Measurements from ENCODE around the gene CCL5.

CCL5 gene

DNA sequence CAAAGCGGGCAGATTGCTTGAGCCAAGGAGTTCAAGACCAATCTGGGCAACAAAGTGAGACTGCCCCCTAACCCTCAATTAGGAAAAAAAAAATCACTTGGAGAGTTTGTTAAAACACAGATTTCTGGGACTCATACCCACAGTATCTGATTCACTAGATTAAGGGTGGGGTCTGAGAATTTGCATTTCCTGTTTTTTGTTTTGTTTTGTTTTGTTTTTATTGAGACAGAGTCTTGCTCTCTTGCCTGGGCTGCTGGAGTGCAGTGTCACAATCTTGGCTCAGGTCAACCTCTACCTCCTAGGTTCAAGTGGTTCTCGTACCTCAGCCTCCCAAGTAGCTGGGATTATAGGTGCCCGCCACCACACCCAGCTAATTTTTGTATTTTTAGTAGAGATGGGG, 12.6 kb downstream of the CCL5 start:
- no peak for DNase-seq (ENCODE audit: low read depth)

DNA sequence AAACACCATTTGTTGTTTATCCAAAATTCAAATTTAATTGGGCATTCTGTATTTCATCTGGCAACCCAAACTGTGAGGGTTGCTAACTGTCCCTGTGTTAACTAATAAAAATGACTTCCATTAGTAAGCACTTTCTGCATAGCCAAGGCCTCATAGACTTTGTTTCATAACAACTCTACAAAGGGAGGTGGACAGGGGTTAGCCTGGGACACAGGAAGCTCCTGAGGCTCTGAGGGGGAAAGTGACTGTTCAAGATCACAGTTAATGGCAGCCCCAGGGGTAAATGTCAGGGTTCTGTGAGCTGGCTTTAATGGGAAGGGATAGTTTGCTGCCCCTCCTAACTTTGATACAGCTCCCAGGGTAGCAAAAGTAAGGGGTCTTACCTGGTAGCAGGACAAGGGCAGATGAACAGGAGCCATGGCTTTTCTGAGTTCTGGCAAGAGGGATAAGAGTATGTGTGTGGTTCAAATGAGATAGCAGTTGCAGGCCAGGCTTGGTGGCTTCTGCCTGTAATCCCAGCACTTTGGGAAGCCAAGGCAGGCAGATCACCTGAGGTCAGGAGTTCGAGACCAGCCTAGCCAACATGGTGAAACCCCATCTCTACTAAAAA, 13.7 kb downstream of the CCL5 start:
- peak; percentile 16 for DNase-seq (ENCODE audit: low read depth)

DNA sequence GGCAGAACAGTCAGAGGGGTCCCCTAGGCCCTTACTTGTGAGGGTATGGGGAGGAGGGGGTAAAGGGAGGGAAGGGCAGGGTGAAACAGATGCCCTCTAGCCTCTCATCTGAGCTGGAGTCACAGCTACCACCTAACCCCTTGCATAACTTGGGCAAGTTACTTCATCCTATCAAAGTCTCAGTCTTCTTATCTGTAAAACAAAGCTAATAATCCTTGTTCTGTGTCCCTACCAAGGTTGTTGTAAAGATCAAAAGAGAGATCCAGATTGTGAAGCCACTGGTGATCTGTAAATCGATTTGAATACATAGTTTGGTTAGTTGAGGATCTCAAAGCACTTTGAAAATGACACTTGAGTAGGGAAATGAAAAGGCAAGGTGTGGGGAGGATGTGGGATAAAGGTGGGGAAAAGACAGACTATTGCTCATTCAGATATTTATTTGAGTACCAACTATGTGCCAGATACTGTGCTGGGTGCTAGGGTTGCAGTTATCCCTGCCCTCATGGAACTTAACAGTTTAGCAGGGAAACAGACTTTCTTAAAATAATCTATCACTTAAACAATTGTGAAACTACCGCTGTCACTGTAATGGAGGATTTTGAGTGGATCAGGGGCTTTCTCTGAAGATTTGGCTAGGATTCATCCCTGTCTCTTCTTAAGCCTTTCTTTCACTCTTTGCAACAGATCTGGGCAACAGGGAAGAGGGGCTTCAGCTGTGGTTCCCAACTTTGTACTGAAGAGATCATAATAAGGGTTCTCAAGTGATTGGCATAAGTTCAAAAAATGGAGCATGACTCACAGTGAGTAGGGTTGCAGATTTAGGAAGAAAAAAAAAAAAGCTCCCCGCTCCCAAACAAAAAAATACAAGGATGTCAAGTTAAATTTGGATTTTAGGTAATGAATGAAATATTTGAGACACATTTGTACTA, 14.5 kb downstream of the CCL5 start:
- DNase-seq (ENCODE audit: low read depth): peak; percentile 12

- DNase-seq (ENCODE audit: low read depth): no peak
These were observed 15.3 kb downstream of the CCL5 start for GRCh38 chr17:35864853-35865252.

DNA sequence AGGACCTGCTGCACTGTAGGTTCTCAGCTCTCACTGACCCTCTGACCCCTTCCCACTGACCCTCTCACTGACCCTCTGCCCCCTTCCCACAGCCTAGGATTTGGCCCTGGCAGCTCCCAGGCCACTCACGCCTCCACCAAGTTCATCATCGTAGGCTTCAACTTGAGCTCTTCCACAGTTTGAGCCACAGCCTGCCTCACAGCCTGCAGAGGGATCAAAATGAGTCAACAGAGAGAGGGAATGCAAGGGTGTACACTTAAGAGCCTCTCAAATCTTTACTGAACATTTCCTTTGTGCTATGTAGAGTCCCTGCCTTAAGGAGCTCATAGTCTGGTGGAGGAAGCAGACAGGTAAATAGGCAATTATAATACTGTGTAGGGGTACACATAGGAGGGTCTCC, 23.6 kb downstream of the CCL5 start:
- no peak for DNase-seq (ENCODE audit: low read depth)

DNA sequence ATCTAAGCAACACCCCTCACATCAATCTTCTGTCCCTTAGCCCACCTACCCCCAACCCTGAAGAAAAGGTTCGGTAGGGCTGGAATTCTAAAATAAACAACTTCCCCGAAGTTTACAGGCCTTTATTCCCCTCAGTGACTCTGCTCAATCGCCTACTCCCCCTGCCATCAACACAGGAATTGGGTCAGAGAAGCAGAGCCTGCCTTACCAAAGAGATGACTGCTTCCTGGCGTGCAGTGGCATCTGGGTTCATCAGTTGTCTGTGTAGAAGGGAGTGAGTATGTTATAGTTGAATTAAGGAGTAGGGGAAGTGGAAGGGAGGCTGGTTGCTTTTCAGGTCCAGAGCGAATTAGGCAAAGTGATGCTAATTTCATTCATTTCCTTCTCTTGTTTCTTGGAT, 24.2 kb downstream of the CCL5 start:
- no peak for DNase-seq (ENCODE audit: low read depth)

DNA sequence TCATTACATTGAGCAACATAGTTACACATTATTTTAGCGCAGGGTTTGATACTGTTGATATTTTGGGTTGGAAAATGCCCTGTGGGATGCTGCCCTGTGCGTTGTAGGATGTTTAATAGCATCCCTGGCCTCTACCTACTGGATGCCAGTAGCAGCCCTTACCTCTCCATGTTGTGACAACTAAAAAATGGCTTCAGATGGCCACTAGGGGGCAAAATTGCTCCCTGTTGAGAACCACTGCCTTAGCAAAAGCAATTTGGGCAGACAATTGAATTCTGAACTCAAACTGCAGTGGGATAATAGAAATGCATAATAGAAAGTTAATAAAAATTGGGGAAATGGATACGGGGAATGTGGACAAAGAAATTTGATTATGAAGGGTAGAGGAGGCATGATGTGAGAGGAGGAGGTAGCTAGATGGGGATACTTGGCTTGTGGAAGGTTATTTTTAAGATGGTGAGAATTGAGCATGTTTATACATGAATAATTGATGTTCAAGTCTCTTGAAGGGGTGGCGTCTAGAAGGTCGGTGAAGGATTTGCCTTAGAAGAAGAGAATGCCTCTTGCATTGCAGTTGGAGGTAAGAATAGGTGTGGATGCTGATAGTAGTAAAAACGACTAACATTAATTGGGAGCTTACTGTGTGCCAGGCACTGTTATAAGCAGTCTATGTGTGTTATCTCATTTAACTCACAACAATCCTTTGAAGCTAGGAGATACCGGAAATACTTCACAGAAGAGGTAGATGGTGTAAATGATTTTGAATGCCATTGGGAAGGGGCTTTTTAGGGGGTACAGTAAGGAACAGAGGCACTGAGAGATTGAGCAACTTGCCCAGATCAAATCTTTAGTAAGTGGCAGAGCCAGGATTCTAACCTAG, 30.5 kb downstream of the CCL5 start:
- no peak for DNase-seq (ENCODE audit: low read depth)

DNA sequence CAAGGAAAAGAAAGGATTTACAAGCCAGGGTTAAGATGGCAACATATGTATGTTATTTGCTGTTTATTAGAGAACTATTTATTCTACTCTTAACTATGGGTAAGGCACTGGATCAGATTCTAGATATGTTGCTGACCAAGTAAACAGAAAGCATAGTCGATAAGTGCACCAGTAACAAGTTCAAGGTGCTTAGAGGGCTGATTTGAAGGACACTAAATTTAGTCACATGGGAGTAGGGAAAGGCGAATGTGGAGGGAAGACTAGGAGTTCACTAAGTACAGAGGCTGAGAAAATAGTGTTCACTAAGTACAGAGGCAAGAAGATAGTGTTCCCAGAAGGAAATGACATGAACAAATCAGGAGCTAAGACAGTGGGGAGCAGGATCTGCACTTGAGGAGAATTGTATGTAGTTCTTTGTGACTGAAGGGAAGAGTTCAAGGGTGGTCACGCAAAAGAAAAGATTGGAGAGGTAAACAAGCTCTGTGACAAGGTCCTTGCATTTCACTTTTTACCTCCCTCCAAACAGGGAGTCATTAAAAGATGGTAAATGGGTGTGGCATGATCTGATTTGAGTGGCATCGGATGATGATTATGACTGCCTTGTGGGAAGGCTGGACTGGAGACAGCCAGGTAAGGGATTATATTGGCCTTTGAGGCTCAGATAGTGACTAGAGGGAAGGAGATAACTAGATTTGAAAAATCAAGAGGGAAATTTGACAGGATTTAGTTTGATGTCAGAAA, 32.4 kb downstream of the CCL5 start:
- no peak for DNase-seq (ENCODE audit: low read depth)

DNA sequence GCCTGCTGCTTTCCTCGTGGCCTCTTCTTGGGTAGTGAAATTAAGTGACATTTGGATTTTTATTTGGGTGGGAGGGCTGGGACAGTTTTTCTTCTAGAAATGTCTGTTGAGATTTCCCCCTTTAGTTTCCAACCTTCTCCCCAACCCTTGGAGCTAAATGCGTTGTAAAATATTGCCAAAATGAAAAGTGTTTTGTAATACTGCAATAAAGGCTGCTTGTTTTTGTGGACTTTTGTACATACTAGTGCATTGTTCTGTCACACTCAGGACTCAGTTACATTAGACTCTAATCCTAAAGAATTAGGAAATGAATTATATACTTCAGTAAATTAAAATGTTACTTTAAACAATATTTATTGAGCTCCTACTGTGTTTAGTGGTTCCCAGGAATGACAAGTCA, 33.2 kb downstream of the CCL5 start:
- no peak for DNase-seq (ENCODE audit: low read depth)

- peak; percentile 44 for DNase-seq (ENCODE audit: low read depth)
These were observed 33.9 kb downstream of the CCL5 start for GRCh38 chr17:35846055-35846809.

DNA sequence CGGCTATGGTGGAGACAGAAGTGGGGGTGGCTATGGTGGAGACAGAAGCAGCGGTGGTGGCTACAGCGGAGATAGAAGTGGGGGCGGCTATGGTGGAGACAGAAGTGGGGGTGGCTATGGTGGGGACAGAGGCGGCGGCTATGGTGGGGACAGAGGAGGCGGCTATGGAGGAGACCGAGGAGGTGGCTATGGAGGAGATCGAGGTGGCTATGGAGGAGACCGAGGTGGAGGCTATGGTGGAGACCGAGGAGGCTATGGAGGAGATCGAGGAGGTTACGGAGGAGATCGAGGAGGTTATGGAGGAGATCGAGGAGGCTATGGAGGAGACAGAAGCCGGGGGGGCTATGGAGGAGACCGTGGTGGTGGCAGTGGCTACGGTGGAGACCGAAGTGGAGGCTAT, 35.6 kb downstream of the CCL5 start:
- DNase-seq (ENCODE audit: low read depth): no peak

GRCh38 chr17:35843698-35844097, 36.5 kb downstream of the CCL5 start:
- DNase-seq (ENCODE audit: low read depth): no peak

- no peak for DNase-seq (ENCODE audit: low read depth)
These were observed 37.9 kb downstream of the CCL5 start for GRCh38 chr17:35842239-35842638.

- no peak for DNase-seq (ENCODE audit: low read depth)
These were observed 38.7 kb downstream of the CCL5 start for GRCh38 chr17:35841505-35841904.

- DNase-seq (ENCODE audit: low read depth): no peak
These were observed 39.1 kb downstream of the CCL5 start for GRCh38 chr17:35841101-35841500.

DNA sequence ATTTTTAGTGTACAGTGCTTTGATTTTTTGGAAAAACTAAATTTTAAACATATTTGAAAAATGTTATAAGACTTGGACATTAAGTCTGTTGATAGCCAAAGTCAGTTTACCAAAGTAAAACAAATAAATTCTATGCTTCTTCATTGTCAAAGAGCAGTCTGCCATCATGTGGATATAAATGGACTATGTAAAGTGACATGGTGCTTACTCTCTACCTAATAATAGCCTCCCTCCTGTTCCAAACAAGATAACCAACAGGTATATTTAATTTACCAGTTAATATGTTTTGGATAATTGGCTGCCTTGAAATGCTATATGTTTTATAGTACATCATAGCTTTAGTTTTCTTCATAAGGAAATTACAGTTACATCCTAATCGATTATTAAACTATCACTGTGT, 55.0 kb downstream of the CCL5 start:
- no peak for DNase-seq (ENCODE audit: low read depth)

All from GM04503 (cell line).